SK-N-SH (cell line): ENCODE measurements around the gene TBC1D21. TPM values are rescaled to one million over a fixed set of nuclear protein-coding genes. Genes with fewer than 3 reads are reported as not detected.

Source experiments
- CTCF ChIA-PET: fragments of 300-600, 350-600 bp; formaldehyde crosslinking; extraction: SDS; loops from one replicate; lab custom pipeline; 2021; lab: Yijun Ruan, JAX
- POLR2A ChIA-PET: fragments of 350-600 bp; sonication (Branson Sonifier 250); formaldehyde crosslinking; extraction: SDS; loops from one replicate; lab custom pipeline; 2020; ENCODE audit warnings: antibody characterized with exemption, inconsistent platforms; lab: Yijun Ruan, JAX
- DNase-seq: peaks from one replicate; pipeline ENCODE4 v3.0.0; 2012
- H2AFZ ChIP-seq: fragments of 200-600 bp; sonication (generic); 2 replicates; pipeline ENCODE4 v1.8.1; 2016; ENCODE audit warnings: antibody characterized with exemption, mild to moderate bottlenecking, low read depth
- H3F3A ChIP-seq: fragments of 200-600 bp; sonication (generic); replicated peaks from 2 replicates; pipeline ENCODE3; 2016; ENCODE audit warnings: antibody characterized with exemption, mild to moderate bottlenecking; ENCODE audit not compliant: insufficient read depth
- H3K27ac ChIP-seq, 2 experiments: fragments of 200-500 bp in 1 of 2; fragments of 200-600 bp in 1 of 2; sonication (Bioruptor generic) in 1 of 2; sonication (generic), shearing (Covaris generic) in 1 of 2; 2 replicates each; pipeline versions ENCODE4 v1.5.1 to v1.6.1; 2014 to 2016; ENCODE audit warnings: low read depth in 2 of 2, inconsistent platforms in 1 of 2, low read length in 1 of 2, mild to moderate bottlenecking in 1 of 2, mixed read lengths in 1 of 2
- H3K27me3 ChIP-seq: fragments of 200-600 bp; sonication (generic), shearing (Covaris generic); 2 replicates; pipeline ENCODE4 v1.6.1; 2016; ENCODE audit warnings: mixed run types; ENCODE audit not compliant: insufficient read depth
- H3K36me3 ChIP-seq, 2 experiments: fragments of 200-500 bp in 1 of 2; fragments of 200-600 bp in 1 of 2; sonication (Bioruptor generic) in 1 of 2; sonication (generic) in 1 of 2; replicated peaks in 1 of 2; 2 replicates each; pipeline versions ENCODE3 to v1.5.1; 2014 to 2016; ENCODE audit warnings: low read length in 1 of 2, mild to moderate bottlenecking in 1 of 2; ENCODE audit not compliant: insufficient read depth in 2 of 2, control insufficient read depth in 1 of 2
- H3K4me1 ChIP-seq, 2 experiments: fragments of 200-500 bp in 1 of 2; fragments of 200-600 bp in 1 of 2; sonication (Bioruptor generic) in 1 of 2; sonication (generic), shearing (Covaris generic) in 1 of 2; 2 replicates each; pipeline versions ENCODE4 v1.5.1 to v1.6.1; 2014 to 2016; ENCODE audit warnings: low read depth in 1 of 2, low read length in 1 of 2, mixed run types in 1 of 2; ENCODE audit not compliant: insufficient read depth in 2 of 2, control insufficient read depth in 1 of 2
- H3K4me2 ChIP-seq: fragments of 200-600 bp; sonication (generic), shearing (Covaris generic); 2 replicates; pipeline ENCODE4 v1.6.1; 2017; ENCODE audit warnings: mixed run types
- H3K4me3 ChIP-seq, 2 experiments: fragments of 200-500 bp in 1 of 2; fragments of 200-600 bp in 1 of 2; sonication (Bioruptor generic) in 1 of 2; sonication (generic), shearing (Covaris generic) in 1 of 2; 2 replicates each; pipeline versions ENCODE4 v1.5.1 to v1.8.1; 2014 to 2016; ENCODE audit warnings: low read depth in 2 of 2, inconsistent platforms in 1 of 2, low read length in 1 of 2, mild to moderate bottlenecking in 1 of 2, mixed read lengths in 1 of 2, moderate library complexity in 1 of 2
- H3K79me2 ChIP-seq: fragments of 200-600 bp; sonication (generic); 2 replicates; pipeline ENCODE4 v1.8.1; 2017; ENCODE audit warnings: mild to moderate bottlenecking; ENCODE audit not compliant: insufficient read depth
- H3K9ac ChIP-seq: fragments of 200-600 bp; sonication (generic); 2 replicates; pipeline ENCODE4 v1.6.1; 2017; ENCODE audit warnings: mixed run types
- H3K9me2 ChIP-seq: fragments of 200-600 bp; sonication (generic); 2 replicates; pipeline ENCODE4 v1.6.1; 2017; ENCODE audit warnings: mixed run types
- H3K9me3 ChIP-seq: fragments of 200-600 bp; sonication (generic); 2 replicates; pipeline ENCODE4 v1.6.1; 2017; ENCODE audit warnings: mixed run types, mild to moderate bottlenecking, moderate library complexity
- H4K20me1 ChIP-seq: fragments of 200-600 bp; sonication (generic); 2 replicates; pipeline ENCODE4 v1.6.1; 2017; ENCODE audit warnings: mild to moderate bottlenecking, mixed run types; ENCODE audit not compliant: insufficient read depth
- ELF1 ChIP-seq: IDR thresholded peaks from 2 replicates; pipeline ENCODE4 v1.4.0; 2012
- EP300 ChIP-seq, 2 experiments: IDR thresholded peaks; 2 replicates each; pipeline versions ENCODE4 v1.4.0 to v1.6.1; 2012; ENCODE audit warnings: borderline replicate concordance in 1 of 2, low read depth in 1 of 2, low read length in 1 of 2
- FOXJ3 ChIP-seq: sonication (generic); formaldehyde crosslinking; IDR thresholded peaks from 2 replicates; pipeline ENCODE4 v1.5.1; 2020; ENCODE audit warnings: mild to moderate bottlenecking, missing genetic modification reagents
- POLR2AphosphoS5 ChIP-seq: IDR thresholded peaks from 2 replicates; pipeline ENCODE4 v1.6.1; 2012; ENCODE audit warnings: low read depth, low read length
- RCOR1 ChIP-seq: fragments of 150-350 bp; IDR thresholded peaks from 2 replicates; pipeline ENCODE4 v1.6.1; 2017; ENCODE audit warnings: antibody characterized with exemption, low read length
- RFX5 ChIP-seq: IDR thresholded peaks from 2 replicates; pipeline ENCODE4 v1.6.1; 2012; ENCODE audit warnings: mild to moderate bottlenecking, improper control_type of control experiment, low read length
- SMC3 ChIP-seq: IDR thresholded peaks from 2 replicates; pipeline ENCODE4 v1.6.1; 2012; ENCODE audit warnings: low read depth, low read length, improper control_type of control experiment
- TAF1 ChIP-seq: IDR thresholded peaks from 2 replicates; pipeline ENCODE4 v1.6.1; 2012; ENCODE audit warnings: low read depth, mild to moderate bottlenecking, low read length, moderate library complexity, borderline replicate concordance
- TCF12 ChIP-seq: IDR thresholded peaks from 2 replicates; pipeline ENCODE4 v1.4.0; 2012
- TEAD4 ChIP-seq: IDR thresholded peaks from 2 replicates; pipeline ENCODE4 v1.4.0; 2012; ENCODE audit warnings: mild to moderate bottlenecking, borderline replicate concordance; ENCODE audit not compliant: insufficient read depth
- YY1 ChIP-seq: IDR thresholded peaks from 2 replicates; pipeline ENCODE4 v1.4.0; 2012; ENCODE audit warnings: low read depth, mild to moderate bottlenecking
- WGBS: methylation state at CpG from one replicate; pipeline ENCODE4 v1.1.6; 2017; ENCODE audit warnings: low lambda C conversion rate; 5-methylcytosine and 5-hydroxymethylcytosine counted together
- polyA plus RNA-seq, 3 experiments: library from polyadenylated mRNA; depleted of rRNA; stranded (reverse); fragments of >200 nt; gene quantifications; 2 replicates each; pipeline ENCODE4 v1.2.3, GENCODE V29; 2012
- TF ChIP-seq, protein P1 (sequence below): fragments of 150-350 bp; IDR thresholded peaks from 2 replicates; pipeline ENCODE4 v1.6.1; 2017; ENCODE audit warnings: antibody characterized with exemption, low read length, low read depth, borderline replicate concordance
- TF ChIP-seq, protein P2 (sequence below): IDR thresholded peaks from 2 replicates; pipeline ENCODE4 v1.4.0; 2012; ENCODE audit warnings: low read depth, borderline replicate concordance
- TF ChIP-seq, protein P3 (sequence below): fragments of 150-350 bp; IDR thresholded peaks from 2 replicates; pipeline ENCODE4 v1.6.1; 2016; ENCODE audit warnings: mild to moderate bottlenecking, low read depth, low read length
- TF ChIP-seq, protein P4 (sequence below): IDR thresholded peaks from 2 replicates; pipeline ENCODE4 v1.4.0; 2012; ENCODE audit warnings: low read depth
- TF ChIP-seq, protein P5 (sequence below): IDR thresholded peaks from 2 replicates; pipeline ENCODE4; 2012

TBC1D21 gene
- polyA plus RNA-seq, 1 of the 3 experiments (the other 2 are of a cell fraction) = not detected

DNA sequence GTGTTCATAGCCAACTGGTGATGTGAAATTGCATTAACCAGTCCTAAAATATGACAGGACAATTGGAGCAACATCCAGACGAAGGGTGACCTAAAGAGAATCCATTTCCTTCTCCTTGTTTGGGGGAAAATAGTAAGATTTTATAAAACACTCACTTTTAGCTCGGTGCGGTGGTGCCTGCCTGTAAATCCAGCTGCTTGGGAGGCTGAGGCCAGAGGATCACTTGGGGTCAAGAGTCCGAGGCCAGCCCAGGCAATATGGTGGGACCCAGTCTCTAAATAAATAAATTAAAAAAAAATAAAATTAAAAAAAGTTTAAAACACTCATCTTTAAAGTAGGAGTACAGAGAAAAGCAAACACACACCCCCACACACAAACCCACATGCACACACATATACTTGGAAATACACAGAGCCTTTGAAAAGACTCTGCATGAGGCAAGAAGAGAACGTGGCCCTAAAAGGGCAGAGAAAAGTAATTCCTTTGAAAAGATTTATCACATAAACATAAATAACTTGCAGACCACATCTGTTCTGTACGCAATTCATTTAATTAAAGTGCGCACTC lies 38.7 kb downstream of the TBC1D21 start:
- CTCF ChIA-PET = interaction anchor here (0.6 to 13.4 kb wide), 12 partner anchors 10 to 275 kb away, joined by 3 to 148 read pairs (median 4); partner anchors contain the start of gene TBC1D21
- no peak overlapping the region for H3K9ac ChIP-seq
- no peak for TF ChIP-seq ELF1
- TF ChIP-seq, protein P1, sequence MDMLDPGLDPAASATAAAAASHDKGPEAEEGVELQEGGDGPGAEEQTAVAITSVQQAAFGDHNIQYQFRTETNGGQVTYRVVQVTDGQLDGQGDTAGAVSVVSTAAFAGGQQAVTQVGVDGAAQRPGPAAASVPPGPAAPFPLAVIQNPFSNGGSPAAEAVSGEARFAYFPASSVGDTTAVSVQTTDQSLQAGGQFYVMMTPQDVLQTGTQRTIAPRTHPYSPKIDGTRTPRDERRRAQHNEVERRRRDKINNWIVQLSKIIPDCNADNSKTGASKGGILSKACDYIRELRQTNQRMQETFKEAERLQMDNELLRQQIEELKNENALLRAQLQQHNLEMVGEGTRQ = no peak
- TF ChIP-seq, protein P2, sequence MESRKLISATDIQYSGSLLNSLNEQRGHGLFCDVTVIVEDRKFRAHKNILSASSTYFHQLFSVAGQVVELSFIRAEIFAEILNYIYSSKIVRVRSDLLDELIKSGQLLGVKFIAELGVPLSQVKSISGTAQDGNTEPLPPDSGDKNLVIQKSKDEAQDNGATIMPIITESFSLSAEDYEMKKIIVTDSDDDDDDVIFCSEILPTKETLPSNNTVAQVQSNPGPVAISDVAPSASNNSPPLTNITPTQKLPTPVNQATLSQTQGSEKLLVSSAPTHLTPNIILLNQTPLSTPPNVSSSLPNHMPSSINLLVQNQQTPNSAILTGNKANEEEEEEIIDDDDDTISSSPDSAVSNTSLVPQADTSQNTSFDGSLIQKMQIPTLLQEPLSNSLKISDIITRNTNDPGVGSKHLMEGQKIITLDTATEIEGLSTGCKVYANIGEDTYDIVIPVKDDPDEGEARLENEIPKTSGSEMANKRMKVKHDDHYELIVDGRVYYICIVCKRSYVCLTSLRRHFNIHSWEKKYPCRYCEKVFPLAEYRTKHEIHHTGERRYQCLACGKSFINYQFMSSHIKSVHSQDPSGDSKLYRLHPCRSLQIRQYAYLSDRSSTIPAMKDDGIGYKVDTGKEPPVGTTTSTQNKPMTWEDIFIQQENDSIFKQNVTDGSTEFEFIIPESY = no peak
- no peak for TF ChIP-seq FOXJ3 (CRISPR knock-in tag)
- TF ChIP-seq TAF1 = no peak
- no peak for TF ChIP-seq RFX5
- TF ChIP-seq EP300 (IDR thresholded peaks at IDR 0.05; ENCODE audit: borderline replicate concordance in 1 of 2, low read depth in 1 of 2, low read length in 1 of 2) = no peak
- TF ChIP-seq, protein P3, sequence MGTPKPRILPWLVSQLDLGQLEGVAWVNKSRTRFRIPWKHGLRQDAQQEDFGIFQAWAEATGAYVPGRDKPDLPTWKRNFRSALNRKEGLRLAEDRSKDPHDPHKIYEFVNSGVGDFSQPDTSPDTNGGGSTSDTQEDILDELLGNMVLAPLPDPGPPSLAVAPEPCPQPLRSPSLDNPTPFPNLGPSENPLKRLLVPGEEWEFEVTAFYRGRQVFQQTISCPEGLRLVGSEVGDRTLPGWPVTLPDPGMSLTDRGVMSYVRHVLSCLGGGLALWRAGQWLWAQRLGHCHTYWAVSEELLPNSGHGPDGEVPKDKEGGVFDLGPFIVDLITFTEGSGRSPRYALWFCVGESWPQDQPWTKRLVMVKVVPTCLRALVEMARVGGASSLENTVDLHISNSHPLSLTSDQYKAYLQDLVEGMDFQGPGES = no peak
- no peak for TF ChIP-seq SMC3
- TF ChIP-seq, protein P4, sequence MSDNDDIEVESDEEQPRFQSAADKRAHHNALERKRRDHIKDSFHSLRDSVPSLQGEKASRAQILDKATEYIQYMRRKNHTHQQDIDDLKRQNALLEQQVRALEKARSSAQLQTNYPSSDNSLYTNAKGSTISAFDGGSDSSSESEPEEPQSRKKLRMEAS = no peak
- TF ChIP-seq, protein P5, sequence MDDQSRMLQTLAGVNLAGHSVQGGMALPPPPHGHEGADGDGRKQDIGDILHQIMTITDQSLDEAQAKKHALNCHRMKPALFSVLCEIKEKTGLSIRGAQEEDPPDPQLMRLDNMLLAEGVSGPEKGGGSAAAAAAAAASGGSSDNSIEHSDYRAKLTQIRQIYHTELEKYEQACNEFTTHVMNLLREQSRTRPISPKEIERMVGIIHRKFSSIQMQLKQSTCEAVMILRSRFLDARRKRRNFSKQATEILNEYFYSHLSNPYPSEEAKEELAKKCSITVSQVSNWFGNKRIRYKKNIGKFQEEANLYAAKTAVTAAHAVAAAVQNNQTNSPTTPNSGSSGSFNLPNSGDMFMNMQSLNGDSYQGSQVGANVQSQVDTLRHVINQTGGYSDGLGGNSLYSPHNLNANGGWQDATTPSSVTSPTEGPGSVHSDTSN = no peak
- no peak for TF ChIP-seq TCF12
- no peak for TF ChIP-seq RCOR1
- TF ChIP-seq YY1 = no peak
- TF ChIP-seq POLR2AphosphoS5 = no peak
- no peak for TF ChIP-seq TEAD4
- H3K27me3 ChIP-seq = no peaks in the 10 kb centered on the region
- no peaks in the 10 kb centered on the region; the same call in 1 of the 2 replicates for H3K79me2 ChIP-seq
- H3K4me1 ChIP-seq = peaks cover 2 to 9% of the 10 kb centered on the region in 2 experiments; a peak in 2 of 4 replicates
- H4K20me1 ChIP-seq = no peaks in the 10 kb centered on the region
- no peak overlapping the region for H3K27ac ChIP-seq
- no peak overlapping the region for H2AFZ ChIP-seq
- H3K9me2 ChIP-seq = no peaks in the 10 kb centered on the region
- DNase-seq = no peak
- POLR2A ChIA-PET = no interaction called here
- WGBS = 69% methylated on average over 7 of the region's 7 CpGs
- H3K9me3 ChIP-seq = no peaks in the 10 kb centered on the region
- H3K36me3 ChIP-seq = peaks cover 0 to 18% of the 10 kb centered on the region in 2 experiments
- no peak overlapping the region for H3K4me2 ChIP-seq
- H3F3A ChIP-seq = peaks cover 6% of the 10 kb centered on the region
- no peak overlapping the region for H3K4me3 ChIP-seq
